Upper lobe of left lung (tissue), 4 donors: ENCODE measurements around the gene THEM5.

Experiments
- CTCF ChIP-seq, 6 experiments: fragments of 450-650 bp in 4 of 6; fragments of 200-600 bp in 2 of 6; sonication (generic) in 2 of 6; IDR thresholded peaks; one replicate each; pipeline ENCODE4 v1.5.1; 2016 to 2019; ENCODE audit warnings: antibody characterized with exemption in 6 of 6
- EP300 ChIP-seq, 4 donors: sonication (generic); formaldehyde crosslinking; IDR thresholded peaks; one replicate each; pipeline ENCODE4 v1.5.1; 2017; ENCODE audit warnings: antibody characterized with exemption in 4 of 4, control low read depth in 2 of 4
- POLR2A ChIP-seq, 4 donors: fragments of 450-650 bp; IDR thresholded peaks; one replicate each; pipeline ENCODE4 v1.5.1; 2016 to 2017; ENCODE audit warnings: antibody characterized with exemption in 4 of 4, mild to moderate bottlenecking in 2 of 4
- POLR2AphosphoS5 ChIP-seq, 2 donors: sonication (generic); formaldehyde crosslinking; IDR thresholded peaks; one replicate each; pipeline ENCODE4 v1.5.1; 2017; ENCODE audit warnings: antibody characterized with exemption in 2 of 2

- TF ChIP-seq CTCF (IDR thresholded peaks at IDR 0.05), result no peak
- TF ChIP-seq POLR2AphosphoS5 (IDR thresholded peaks at IDR 0.05), result no peak
- TF ChIP-seq POLR2A (IDR thresholded peaks at IDR 0.05), result no peak
- TF ChIP-seq EP300 (IDR thresholded peaks at IDR 0.05), result no peak
Observed at GRCh38 chr1:151859891-151860293, 6.4 kb upstream of the THEM5 start.
